H9 (cell line): ENCODE results near the gene LDB2. TPM values are rescaled to one million over a fixed set of nuclear protein-coding genes. Genes with fewer than 3 reads are reported as not detected.

Source experiments
- DNase-seq: peaks from one replicate; pipeline ENCODE4 v3.0.0-alpha.2; 2017
- H2AFZ ChIP-seq: one replicate; pipeline ENCODE4 v1.6.1; 2013; ENCODE audit warnings: mild to moderate bottlenecking, low read length, control low read depth, moderate library complexity
- H2AK5ac ChIP-seq: 2 replicates; pipeline ENCODE4 v1.6.1; 2013; ENCODE audit warnings: low read length, control low read depth, mixed read lengths; ENCODE audit not compliant: insufficient read length
- H2BK120ac ChIP-seq: one replicate; pipeline ENCODE4 v1.6.1; 2013; ENCODE audit warnings: low read depth, mild to moderate bottlenecking, low read length, control low read depth, inconsistent platforms; ENCODE audit not compliant: poor library complexity, severe bottlenecking
- H2BK12ac ChIP-seq: 2 replicates; pipeline ENCODE4 v1.6.1; 2013; ENCODE audit warnings: low read length, control low read depth, mixed read lengths, low read depth; ENCODE audit not compliant: insufficient read length
- H2BK15ac ChIP-seq: 2 replicates; pipeline ENCODE4 v1.6.1; 2013; ENCODE audit warnings: low read depth, low read length, control low read depth
- H2BK20ac ChIP-seq: one replicate; pipeline ENCODE4 v1.6.1; 2013; ENCODE audit warnings: low read depth, mild to moderate bottlenecking, low read length, control low read depth, inconsistent platforms; ENCODE audit not compliant: poor library complexity, severe bottlenecking
- H2BK5ac ChIP-seq: 2 replicates; pipeline ENCODE4 v1.6.1; 2013; ENCODE audit warnings: low read length, control low read depth, mixed read lengths; ENCODE audit not compliant: insufficient read length
- H3K14ac ChIP-seq: 2 replicates; pipeline ENCODE4 v1.6.1; 2013; ENCODE audit warnings: low read length, control low read depth; ENCODE audit not compliant: insufficient read depth
- H3K18ac ChIP-seq: 2 replicates; pipeline ENCODE4 v1.6.1; 2013; ENCODE audit warnings: low read depth, mild to moderate bottlenecking, mixed read lengths, low read length, control low read depth; ENCODE audit not compliant: insufficient read length
- H3K23ac ChIP-seq: 2 replicates; pipeline ENCODE4 v1.6.1; 2013; ENCODE audit warnings: low read length, control low read depth, mixed read lengths, low read depth; ENCODE audit not compliant: insufficient read length
- H3K23me2 ChIP-seq: 2 replicates; pipeline ENCODE4 v1.6.1; 2013; ENCODE audit warnings: low read depth, mild to moderate bottlenecking, mixed read lengths, low read length, control low read depth; ENCODE audit not compliant: insufficient read length, poor library complexity, severe bottlenecking
- H3K27ac ChIP-seq: 2 replicates; pipeline ENCODE4 v1.5.1; 2013; ENCODE audit warnings: low read length, control low read depth, mixed read lengths, low read depth; ENCODE audit not compliant: insufficient read length
- H3K27me3 ChIP-seq: 2 replicates; pipeline ENCODE4 v1.6.1; 2013; ENCODE audit warnings: low read length, control low read depth, inconsistent platforms; ENCODE audit not compliant: insufficient read depth
- H3K4ac ChIP-seq: 2 replicates; pipeline ENCODE4 v1.6.1; 2013; ENCODE audit warnings: low read depth, mild to moderate bottlenecking, control low read depth, inconsistent platforms, low read length, moderate library complexity
- H3K4me1 ChIP-seq: 2 replicates; pipeline ENCODE4 v1.6.1; 2013; ENCODE audit warnings: low read length, control low read depth, inconsistent platforms; ENCODE audit not compliant: insufficient read depth
- H3K4me2 ChIP-seq: 2 replicates; pipeline ENCODE4 v1.6.1; 2013; ENCODE audit warnings: low read length, control low read depth, mixed read lengths; ENCODE audit not compliant: insufficient read length, insufficient read depth
- H3K56ac ChIP-seq: 2 replicates; pipeline ENCODE4 v1.6.1; 2013; ENCODE audit warnings: low read depth, mild to moderate bottlenecking, mixed read lengths, low read length, control low read depth; ENCODE audit not compliant: insufficient read length
- H3K79me1 ChIP-seq: 2 replicates; pipeline ENCODE4 v1.6.1; 2013; ENCODE audit warnings: low read depth, mild to moderate bottlenecking, moderate library complexity, low read length, control low read depth, inconsistent platforms; ENCODE audit not compliant: insufficient read depth, poor library complexity, severe bottlenecking
- H3K79me2 ChIP-seq: 2 replicates; pipeline ENCODE4 v1.6.1; 2013; ENCODE audit warnings: low read length, control low read depth, inconsistent platforms; ENCODE audit not compliant: insufficient read depth
- H3K9ac ChIP-seq: 2 replicates; pipeline ENCODE4 v1.6.1; 2013; ENCODE audit warnings: low read length, control low read depth, mixed read lengths; ENCODE audit not compliant: insufficient read length; ENCODE audit errors: extremely low read depth
- H3K9me3 ChIP-seq: one replicate; pipeline ENCODE4 v1.6.1; 2013; ENCODE audit warnings: low read depth, low read length, inconsistent platforms; ENCODE audit not compliant: control insufficient read depth
- H3T11ph ChIP-seq: one replicate; pipeline ENCODE4 v1.6.1; 2013; ENCODE audit warnings: mild to moderate bottlenecking, low read length, control low read depth, inconsistent platforms
- H4K20me1 ChIP-seq: one replicate; pipeline ENCODE4 v1.6.1; 2013; ENCODE audit not compliant: control insufficient read depth, insufficient read length, insufficient read depth
- H4K5ac ChIP-seq: 2 replicates; pipeline ENCODE4 v1.6.1; 2013; ENCODE audit warnings: low read depth, mild to moderate bottlenecking, mixed read lengths, low read length, control low read depth; ENCODE audit not compliant: insufficient read length
- H4K8ac ChIP-seq: replicated peaks from 2 replicates; pipeline ENCODE4 v1.6.1; 2013; ENCODE audit warnings: low read length, control low read depth, mixed read lengths, low read depth; ENCODE audit not compliant: insufficient read length
- H4K91ac ChIP-seq: 2 replicates; pipeline ENCODE4 v1.6.1; 2013; ENCODE audit warnings: low read depth, mild to moderate bottlenecking, moderate library complexity, mixed read lengths, low read length, control low read depth; ENCODE audit not compliant: insufficient read length
- H3K27ac Mint-ChIP-seq, 3 experiments: 2 replicates in 2 of 3; 3 replicates in 1 of 3; pipeline ENCODE4 v1.8.0; 2020 to 2021; ENCODE audit warnings: mixed read lengths in 3 of 3, mild to moderate bottlenecking in 1 of 3, moderate library complexity in 1 of 3
- H3K27me3 Mint-ChIP-seq: 2 replicates; pipeline ENCODE4 v1.8.0; 2021; ENCODE audit warnings: low read depth, mild to moderate bottlenecking, moderate library complexity, mixed read lengths
- H3K36me3 Mint-ChIP-seq, 3 experiments: 2 replicates in 2 of 3; 3 replicates in 1 of 3; pipeline ENCODE4 v1.8.0; 2020 to 2021; ENCODE audit warnings: low read depth in 3 of 3, mixed read lengths in 3 of 3; ENCODE audit not compliant: insufficient read depth in 1 of 3
- H3K4me1 Mint-ChIP-seq, 2 experiments: 2 replicates each; pipeline ENCODE4 v1.8.0; 2020; ENCODE audit warnings: mixed read lengths in 2 of 2
- H3K4me3 Mint-ChIP-seq, 2 experiments: 2 replicates in 1 of 2; 3 replicates in 1 of 2; pipeline ENCODE4 v1.8.0; 2020 to 2021; ENCODE audit warnings: mild to moderate bottlenecking in 2 of 2, mixed read lengths in 2 of 2, moderate library complexity in 1 of 2
- H3K9me3 Mint-ChIP-seq, 2 experiments: 2 replicates in 1 of 2; 3 replicates in 1 of 2; pipeline ENCODE4 v1.8.0; 2020; ENCODE audit warnings: mild to moderate bottlenecking in 2 of 2, mixed read lengths in 2 of 2, moderate library complexity in 1 of 2
- WGBS: extraction: QIAGEN DNeasy Blood & Tissue Kit; methylation state at CpG from one replicate; pipeline ENCODE4 v1.1.7; 2013; ENCODE audit warnings: missing lambda C conversion rate, low lambda C conversion rate, mixed read lengths; ENCODE audit not compliant: insufficient read length; ENCODE audit errors: extremely low coverage; 5-methylcytosine and 5-hydroxymethylcytosine counted together
- total RNA-seq: library from RNA; stranded (reverse); gene quantifications from 2 replicates; pipeline ENCODE4 v1.2.1, GENCODE V29; 2021
- TF ChIP-seq, protein P1 (sequence below): fragments of 200-600 bp; sonication (generic); conservative IDR thresholded peaks from 3 replicates; pipeline ENCODE4 v1.8.0; 2021; ENCODE audit warnings: antibody characterized with exemption, mild to moderate bottlenecking

Gene LDB2
- total RNA-seq, 1 experiment from 2014 or later, result 22.5 TPM

GRCh38 chr4:16484711-16485110 is 413.7 kb downstream of the LDB2 start:
- H3K9ac ChIP-seq, result no peak overlapping the region
- no peak overlapping the region for H3T11ph ChIP-seq
- Mint-ChIP-seq H3K27ac (no peak overlapping the region), H3K36me3 (peaks cover 0 to 4% (median 2%) of the 10 kb centered on the region in 3 experiments; a peak in 3 of 7 replicates), H3K4me1 (no peaks in the 10 kb centered on the region), H3K27me3 (no peaks in the 10 kb centered on the region; the same call in 1 of the 2 replicates), H3K9me3 (peaks cover 0 to 4% of the 10 kb centered on the region in 2 experiments; a peak in 4 of 5 replicates), H3K4me3 (no peak overlapping the region)
- no peak overlapping the region for H4K8ac ChIP-seq
- H2BK12ac ChIP-seq, result no peak overlapping the region
- H3K4ac ChIP-seq, result no peak overlapping the region
- H4K20me1 ChIP-seq, result no peaks in the 10 kb centered on the region
- no peak overlapping the region for H2BK5ac ChIP-seq
- no peaks in the 10 kb centered on the region for H3K79me2 ChIP-seq
- no peak overlapping the region for H2AFZ ChIP-seq
- H2BK20ac ChIP-seq, result no peak overlapping the region
- no peak overlapping the region for H3K14ac ChIP-seq
- H3K56ac ChIP-seq, result no peak overlapping the region
- H3K18ac ChIP-seq, result no peak overlapping the region
- H3K23me2 ChIP-seq, result no peaks in the 10 kb centered on the region
- TF ChIP-seq, protein P1, sequence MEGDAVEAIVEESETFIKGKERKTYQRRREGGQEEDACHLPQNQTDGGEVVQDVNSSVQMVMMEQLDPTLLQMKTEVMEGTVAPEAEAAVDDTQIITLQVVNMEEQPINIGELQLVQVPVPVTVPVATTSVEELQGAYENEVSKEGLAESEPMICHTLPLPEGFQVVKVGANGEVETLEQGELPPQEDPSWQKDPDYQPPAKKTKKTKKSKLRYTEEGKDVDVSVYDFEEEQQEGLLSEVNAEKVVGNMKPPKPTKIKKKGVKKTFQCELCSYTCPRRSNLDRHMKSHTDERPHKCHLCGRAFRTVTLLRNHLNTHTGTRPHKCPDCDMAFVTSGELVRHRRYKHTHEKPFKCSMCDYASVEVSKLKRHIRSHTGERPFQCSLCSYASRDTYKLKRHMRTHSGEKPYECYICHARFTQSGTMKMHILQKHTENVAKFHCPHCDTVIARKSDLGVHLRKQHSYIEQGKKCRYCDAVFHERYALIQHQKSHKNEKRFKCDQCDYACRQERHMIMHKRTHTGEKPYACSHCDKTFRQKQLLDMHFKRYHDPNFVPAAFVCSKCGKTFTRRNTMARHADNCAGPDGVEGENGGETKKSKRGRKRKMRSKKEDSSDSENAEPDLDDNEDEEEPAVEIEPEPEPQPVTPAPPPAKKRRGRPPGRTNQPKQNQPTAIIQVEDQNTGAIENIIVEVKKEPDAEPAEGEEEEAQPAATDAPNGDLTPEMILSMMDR, result no peak
- H2AK5ac ChIP-seq, result no peak overlapping the region
- no peaks in the 10 kb centered on the region for H3K9me3 ChIP-seq
- H2BK15ac ChIP-seq, result no peak overlapping the region
- H4K91ac ChIP-seq, result no peak overlapping the region
- no peaks in the 10 kb centered on the region for H3K27me3 ChIP-seq
- H3K4me2 ChIP-seq, result no peak overlapping the region
- no peaks in the 10 kb centered on the region for H3K79me1 ChIP-seq
- H3K4me1 ChIP-seq, result no peaks in the 10 kb centered on the region; the same call in 1 of the 2 replicates
- no peak for DNase-seq
- no CpG with 5 or more reads among the region's 4 CpGs for WGBS
- no peak overlapping the region for H3K27ac ChIP-seq
- H3K23ac ChIP-seq, result no peak overlapping the region
- H4K5ac ChIP-seq, result no peak overlapping the region
- no peak overlapping the region for H2BK120ac ChIP-seq
